AG10803 (cell line): ENCODE results near the gene TUBB2A.
"Not testable (repeated sequence)": the region's sequence is repeated elsewhere in the genome, so short reads cannot be mapped to it uniquely, and the experiment has no call there.

Source experiments
- DNase-seq: peaks from one replicate; pipeline ENCODE4 v3.0.0; 2010; ENCODE audit warnings: low read depth
- H3K4me3 ChIP-seq: 2 replicates; pipeline ENCODE4 v1.5.1; 2011; ENCODE audit warnings: mild to moderate bottlenecking, low read length, control low read depth
- CTCF ChIP-seq: conservative IDR thresholded peaks from 2 replicates; pipeline ENCODE4 v1.5.1; 2011; ENCODE audit warnings: mild to moderate bottlenecking, low read length, control low read depth, inconsistent platforms

The TUBB2A gene

GRCh38 chr6:3199382-3199781 is 42.0 kb upstream of the TUBB2A start:
- no peak for DNase-seq
- no peak for TF ChIP-seq CTCF
- H3K4me3 ChIP-seq = no peak overlapping the region

- DNase-seq, H3K4me3 ChIP-seq: not testable (repeated sequence)
These were observed 40.4 kb upstream of the TUBB2A start for GRCh38 chr6:3197734-3198133.

GRCh38 chr6:3196770-3197169 is 39.4 kb upstream of the TUBB2A start:
- no peak for DNase-seq
- TF ChIP-seq CTCF = no peak
- H3K4me3 ChIP-seq = no peak overlapping the region

GRCh38 chr6:3195695-3196497 is 38.6 kb upstream of the TUBB2A start:
- no peak for DNase-seq
- no peak for TF ChIP-seq CTCF
- no peak overlapping the region for H3K4me3 ChIP-seq

GRCh38 chr6:3195420-3195694 is 38.0 kb upstream of the TUBB2A start:
- H3K4me3 ChIP-seq = no peak overlapping the region
- no peak for DNase-seq
- TF ChIP-seq CTCF = no peak

- TF ChIP-seq CTCF = no peak
- no peak for DNase-seq
- H3K4me3 ChIP-seq = no peak overlapping the region
These were observed 37.4 kb upstream of the TUBB2A start for GRCh38 chr6:3194535-3195419.

- TF ChIP-seq CTCF = no peak
- H3K4me3 ChIP-seq = no peak overlapping the region
- no peak for DNase-seq
These were observed 35.9 kb upstream of the TUBB2A start for GRCh38 chr6:3193102-3193849.
